SK-N-SH treated with all-trans-retinoic acid at 6 μM for 48 hours (cell line): ENCODE results near the gene HERC2.
"Not testable (repeated sequence)": the region's sequence is repeated elsewhere in the genome, so short reads cannot be mapped to it uniquely, and the experiment has no call there.

Experiments used
- ATAC-seq: fragments of 200-7000 bp; cut with Tn5 transposase; 3 replicates; pipeline ENCODE4 v1.9.1; 2020; ENCODE audit warnings: mild to moderate bottlenecking, moderate library complexity
- ARNTL ChIP-seq: fragments of 450-650 bp; formaldehyde crosslinking; IDR thresholded peaks from 2 replicates; pipeline ENCODE4 v1.5.0; 2020; ENCODE audit warnings: low read depth, mild to moderate bottlenecking, moderate library complexity, borderline replicate concordance
- BACH2 ChIP-seq: fragments of 250-450 bp; sonication (Bioruptor Pico); IDR thresholded peaks from 2 replicates; pipeline ENCODE4 v1.9.0; 2021; ENCODE audit warnings: mild to moderate bottlenecking, borderline replicate concordance
- CSDC2 ChIP-seq: fragments of 250-450 bp; sonication (Bioruptor Pico); IDR thresholded peaks from 2 replicates; pipeline ENCODE4 v1.5.0; 2020; ENCODE audit warnings: mild to moderate bottlenecking, moderate library complexity
- ESRRG ChIP-seq: fragments of 250-450 bp; sonication (Bioruptor Pico); IDR thresholded peaks from 2 replicates; pipeline ENCODE4 v1.6.1; 2021; ENCODE audit warnings: mild to moderate bottlenecking
- ISL1 ChIP-seq: fragments of 250-450 bp; sonication (Bioruptor Pico); IDR thresholded peaks from 2 replicates; pipeline ENCODE4 v2.1.2; 2022; ENCODE audit warnings: mild to moderate bottlenecking, moderate library complexity
- OSR1 ChIP-seq: fragments of 250-450 bp; sonication (Bioruptor Pico); IDR thresholded peaks from 2 replicates; pipeline ENCODE4 v1.8.0; 2022; ENCODE audit warnings: moderate library complexity, mild to moderate bottlenecking, inconsistent platforms
- PPARA ChIP-seq: fragments of 250-450 bp; sonication (Bioruptor Pico); IDR thresholded peaks from 2 replicates; pipeline ENCODE4 v1.5.0; 2020; ENCODE audit warnings: mild to moderate bottlenecking, borderline replicate concordance
- RARB ChIP-seq: fragments of 250-450 bp; sonication (Bioruptor Pico); IDR thresholded peaks from 2 replicates; pipeline ENCODE4 v1.8.0; 2021; ENCODE audit warnings: mild to moderate bottlenecking, moderate library complexity
- SNAI2 ChIP-seq: fragments of 250-450 bp; sonication (Bioruptor Pico); IDR thresholded peaks from 2 replicates; pipeline ENCODE4 v1.5.0; 2020; ENCODE audit warnings: mild to moderate bottlenecking, moderate library complexity
- TCF4 ChIP-seq: fragments of 250-450 bp; sonication (Bioruptor Pico); IDR thresholded peaks from 2 replicates; pipeline ENCODE4 v1.8.0; 2021; ENCODE audit warnings: mild to moderate bottlenecking, moderate library complexity, borderline replicate concordance
- TOX ChIP-seq: fragments of 250-450 bp; sonication (Bioruptor Pico); IDR thresholded peaks from 2 replicates; pipeline ENCODE4 v1.8.0; 2021; ENCODE audit warnings: mild to moderate bottlenecking, moderate library complexity, borderline replicate concordance
- ZC3H10 ChIP-seq: fragments of 250-450 bp; sonication (Bioruptor Pico); IDR thresholded peaks from 2 replicates; pipeline ENCODE4 v1.5.1; 2021; ENCODE audit warnings: mild to moderate bottlenecking, moderate library complexity
- ZFP3 ChIP-seq: fragments of 250-450 bp; sonication (Bioruptor Pico); IDR thresholded peaks from 2 replicates; pipeline ENCODE4 v1.5.0; 2020; ENCODE audit warnings: mild to moderate bottlenecking, moderate library complexity
- ZFP30 ChIP-seq: fragments of 450-650 bp; formaldehyde crosslinking; IDR thresholded peaks from 2 replicates; pipeline ENCODE4 v1.5.0; 2022; ENCODE audit warnings: mild to moderate bottlenecking, moderate library complexity
- ZNF565 ChIP-seq: fragments of 450-650 bp; formaldehyde crosslinking; conservative IDR thresholded peaks from 2 replicates; pipeline ENCODE4 v1.5.0; 2020; ENCODE audit warnings: low read depth, mild to moderate bottlenecking, moderate library complexity
- ZNF70 ChIP-seq: fragments of 450-650 bp; formaldehyde crosslinking; IDR thresholded peaks from 2 replicates; pipeline ENCODE4 v1.5.0; 2020; ENCODE audit warnings: mild to moderate bottlenecking, moderate library complexity
- ZNF8 ChIP-seq: fragments of 450-650 bp; formaldehyde crosslinking; IDR thresholded peaks from 2 replicates; pipeline ENCODE4 v1.5.0; 2020; ENCODE audit warnings: mild to moderate bottlenecking, moderate library complexity
- TF ChIP-seq, protein P1 (sequence below): fragments of 250-450 bp; sonication (Bioruptor Pico); IDR thresholded peaks from 2 replicates; pipeline ENCODE4 v1.8.0; 2020; ENCODE audit warnings: mild to moderate bottlenecking, moderate library complexity, borderline replicate concordance
- TF ChIP-seq, protein P2 (sequence below): fragments of 250-450 bp; sonication (Bioruptor Pico); IDR thresholded peaks from 2 replicates; pipeline ENCODE4 v1.8.0; 2021; ENCODE audit warnings: low read depth, mild to moderate bottlenecking, moderate library complexity, borderline replicate concordance
- TF ChIP-seq, protein P3 (sequence below): fragments of 250-450 bp; sonication (Bioruptor Pico); IDR thresholded peaks from 2 replicates; pipeline ENCODE4 v1.5.1; 2021; ENCODE audit warnings: mild to moderate bottlenecking, moderate library complexity

HERC2 gene

DNA sequence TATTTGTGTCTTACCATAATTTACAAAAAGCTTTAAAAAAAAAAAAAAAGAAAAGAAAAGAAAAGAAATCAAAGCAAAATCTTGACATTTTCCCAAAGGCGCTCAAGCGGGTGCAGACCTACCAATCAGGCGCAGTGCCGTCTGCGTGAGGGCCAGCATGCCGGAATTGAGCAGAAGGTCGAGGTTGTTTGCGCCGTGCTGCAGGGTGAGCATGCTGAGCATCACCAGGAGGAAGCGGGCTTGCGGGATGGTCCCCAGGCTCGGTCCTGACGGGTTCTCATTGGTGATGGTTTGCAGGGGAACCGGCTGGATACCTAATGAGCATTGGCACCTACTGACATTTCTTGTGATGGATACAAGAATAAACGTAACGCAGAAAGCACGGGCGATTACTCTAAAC, 93.9 kb downstream of the HERC2 start:
- ATAC-seq: no peak

DNA sequence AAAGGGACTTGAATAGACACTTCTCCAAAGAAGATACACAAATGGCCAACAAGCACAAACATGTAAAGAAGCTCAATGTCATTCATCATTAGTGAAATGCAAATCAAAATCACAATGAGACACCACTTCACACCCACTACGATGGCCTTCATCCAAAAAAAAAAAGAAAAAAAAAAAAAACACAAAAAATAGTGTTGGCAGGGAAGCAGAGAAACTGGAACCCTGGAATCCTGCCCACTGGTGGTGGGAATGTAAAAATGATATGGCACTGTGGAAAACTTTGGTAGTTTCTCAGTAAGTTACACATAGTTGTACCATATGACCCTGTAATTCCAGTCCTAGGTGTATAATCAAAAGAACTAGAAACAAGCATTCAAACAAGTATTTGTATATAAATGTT, 94.7 kb downstream of the HERC2 start:
- ATAC-seq: not testable (repeated sequence)

More for the DNA sequence above, 93.9 kb downstream of the HERC2 start:
- no peak for TF ChIP-seq ESRRG
- no peak for TF ChIP-seq ZNF8 (CRISPR knock-in tag)
- TF ChIP-seq, protein P1, sequence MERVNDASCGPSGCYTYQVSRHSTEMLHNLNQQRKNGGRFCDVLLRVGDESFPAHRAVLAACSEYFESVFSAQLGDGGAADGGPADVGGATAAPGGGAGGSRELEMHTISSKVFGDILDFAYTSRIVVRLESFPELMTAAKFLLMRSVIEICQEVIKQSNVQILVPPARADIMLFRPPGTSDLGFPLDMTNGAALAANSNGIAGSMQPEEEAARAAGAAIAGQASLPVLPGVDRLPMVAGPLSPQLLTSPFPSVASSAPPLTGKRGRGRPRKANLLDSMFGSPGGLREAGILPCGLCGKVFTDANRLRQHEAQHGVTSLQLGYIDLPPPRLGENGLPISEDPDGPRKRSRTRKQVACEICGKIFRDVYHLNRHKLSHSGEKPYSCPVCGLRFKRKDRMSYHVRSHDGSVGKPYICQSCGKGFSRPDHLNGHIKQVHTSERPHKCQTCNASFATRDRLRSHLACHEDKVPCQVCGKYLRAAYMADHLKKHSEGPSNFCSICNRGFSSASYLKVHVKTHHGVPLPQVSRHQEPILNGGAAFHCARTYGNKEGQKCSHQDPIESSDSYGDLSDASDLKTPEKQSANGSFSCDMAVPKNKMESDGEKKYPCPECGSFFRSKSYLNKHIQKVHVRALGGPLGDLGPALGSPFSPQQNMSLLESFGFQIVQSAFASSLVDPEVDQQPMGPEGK (CRISPR knock-in tag): no peak
- no peak for TF ChIP-seq TCF4 (CRISPR knock-in tag)
- no peak for TF ChIP-seq ZNF70 (CRISPR knock-in tag)
- TF ChIP-seq TOX (CRISPR knock-in tag): no peak
- TF ChIP-seq CSDC2: no peak
- no peak for TF ChIP-seq ZNF565
- TF ChIP-seq ZC3H10 (CRISPR knock-in tag): no peak
- TF ChIP-seq, protein P2, sequence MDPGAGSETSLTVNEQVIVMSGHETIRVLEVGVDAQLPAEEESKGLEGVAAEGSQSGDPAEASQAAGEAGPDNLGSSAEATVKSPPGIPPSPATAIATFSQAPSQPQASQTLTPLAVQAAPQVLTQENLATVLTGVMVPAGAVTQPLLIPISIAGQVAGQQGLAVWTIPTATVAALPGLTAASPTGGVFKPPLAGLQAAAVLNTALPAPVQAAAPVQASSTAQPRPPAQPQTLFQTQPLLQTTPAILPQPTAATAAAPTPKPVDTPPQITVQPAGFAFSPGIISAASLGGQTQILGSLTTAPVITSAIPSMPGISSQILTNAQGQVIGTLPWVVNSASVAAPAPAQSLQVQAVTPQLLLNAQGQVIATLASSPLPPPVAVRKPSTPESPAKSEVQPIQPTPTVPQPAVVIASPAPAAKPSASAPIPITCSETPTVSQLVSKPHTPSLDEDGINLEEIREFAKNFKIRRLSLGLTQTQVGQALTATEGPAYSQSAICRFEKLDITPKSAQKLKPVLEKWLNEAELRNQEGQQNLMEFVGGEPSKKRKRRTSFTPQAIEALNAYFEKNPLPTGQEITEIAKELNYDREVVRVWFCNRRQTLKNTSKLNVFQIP: no peak
- no peak for TF ChIP-seq BACH2 (CRISPR knock-in tag)
- no peak for TF ChIP-seq ZFP3 (CRISPR knock-in tag)
- no peak for TF ChIP-seq SNAI2 (CRISPR knock-in tag)
- TF ChIP-seq RARB (CRISPR knock-in tag): no peak
- no peak for TF ChIP-seq PPARA
- no peak for TF ChIP-seq ISL1 (CRISPR knock-in tag)

DNA sequence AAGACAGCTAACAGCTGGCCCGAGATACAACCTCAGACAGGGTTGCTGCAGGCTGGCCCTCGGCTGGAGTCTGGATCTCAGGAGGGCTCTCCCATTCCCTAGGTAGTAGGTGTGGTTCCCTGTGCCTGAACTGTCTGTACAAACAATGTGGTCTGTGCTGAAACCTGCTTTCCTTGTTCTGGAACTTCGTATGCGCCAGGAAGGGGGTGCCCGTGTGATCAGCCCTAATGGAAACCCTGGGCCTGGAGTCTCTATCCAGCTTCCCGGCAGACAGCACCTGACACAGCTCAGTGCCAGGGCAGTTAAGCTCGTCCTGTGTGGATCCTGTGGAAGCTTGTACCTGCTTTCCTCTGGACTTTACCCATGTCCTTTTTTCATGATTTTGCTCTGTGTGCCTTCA, 99.4 kb downstream of the HERC2 start:
- ATAC-seq: not testable (repeated sequence)

DNA sequence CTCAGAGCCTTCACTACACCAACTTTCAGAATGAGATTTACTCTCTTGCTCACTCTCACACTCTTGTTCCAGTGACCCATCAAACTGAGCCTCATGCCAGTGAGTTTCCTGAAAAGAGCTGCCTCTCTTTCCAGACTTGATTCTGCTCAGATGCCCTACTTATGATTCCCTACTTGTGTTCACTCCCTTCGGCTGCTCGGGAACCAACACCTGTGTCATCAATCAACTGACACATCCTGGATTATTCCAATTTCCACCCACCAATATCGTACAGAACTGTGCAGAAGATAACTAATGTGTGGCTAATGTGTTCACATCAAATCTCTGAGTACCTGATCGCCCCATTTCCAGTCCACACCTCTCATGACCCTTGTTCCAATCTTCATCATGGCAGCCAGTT, 100.3 kb downstream of the HERC2 start:
- not testable (repeated sequence) for ATAC-seq

DNA sequence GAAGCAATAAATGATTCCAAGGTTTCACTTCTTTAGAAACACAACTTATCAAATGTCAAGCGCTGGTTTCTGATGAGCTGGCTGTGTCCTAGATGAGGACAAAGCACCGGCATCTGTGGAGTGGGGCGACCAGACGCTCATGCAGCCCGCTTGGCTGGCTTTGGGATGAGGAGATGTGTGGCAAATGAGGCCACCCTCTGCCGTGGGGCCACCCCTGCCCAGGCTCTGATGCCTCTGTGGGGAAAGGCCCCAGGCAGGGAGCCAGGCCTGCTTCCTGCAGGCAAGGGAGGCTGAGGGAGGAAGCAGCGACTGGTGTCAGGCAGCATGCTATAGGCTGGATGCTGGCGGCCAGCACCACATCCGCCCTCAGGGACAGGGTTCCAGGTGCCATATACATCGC, 102.9 kb downstream of the HERC2 start:
- ATAC-seq: no peak
- TF ChIP-seq ARNTL (CRISPR knock-in tag): no peak
- no peak for TF ChIP-seq ZNF565
- no peak for TF ChIP-seq OSR1
- no peak for TF ChIP-seq BACH2 (CRISPR knock-in tag)
- TF ChIP-seq ZC3H10 (CRISPR knock-in tag): no peak
- TF ChIP-seq, protein P1 (CRISPR knock-in tag): no peak
- TF ChIP-seq ZFP3 (CRISPR knock-in tag): no peak
- no peak for TF ChIP-seq RARB (CRISPR knock-in tag)
- TF ChIP-seq TCF4 (CRISPR knock-in tag): no peak
- no peak for TF ChIP-seq ZFP30 (CRISPR knock-in tag)
- TF ChIP-seq ESRRG: no peak
- TF ChIP-seq CSDC2: no peak
- TF ChIP-seq, protein P3, sequence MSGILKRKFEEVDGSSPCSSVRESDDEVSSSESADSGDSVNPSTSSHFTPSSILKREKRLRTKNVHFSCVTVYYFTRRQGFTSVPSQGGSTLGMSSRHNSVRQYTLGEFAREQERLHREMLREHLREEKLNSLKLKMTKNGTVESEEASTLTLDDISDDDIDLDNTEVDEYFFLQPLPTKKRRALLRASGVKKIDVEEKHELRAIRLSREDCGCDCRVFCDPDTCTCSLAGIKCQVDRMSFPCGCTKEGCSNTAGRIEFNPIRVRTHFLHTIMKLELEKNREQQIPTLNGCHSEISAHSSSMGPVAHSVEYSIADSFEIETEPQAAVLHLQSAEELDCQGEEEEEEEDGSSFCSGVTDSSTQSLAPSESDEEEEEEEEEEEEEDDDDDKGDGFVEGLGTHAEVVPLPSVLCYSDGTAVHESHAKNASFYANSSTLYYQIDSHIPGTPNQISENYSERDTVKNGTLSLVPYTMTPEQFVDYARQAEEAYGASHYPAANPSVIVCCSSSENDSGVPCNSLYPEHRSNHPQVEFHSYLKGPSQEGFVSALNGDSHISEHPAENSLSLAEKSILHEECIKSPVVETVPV (CRISPR knock-in tag): no peak
- TF ChIP-seq, protein P2: no peak
- TF ChIP-seq PPARA: no peak

DNA sequence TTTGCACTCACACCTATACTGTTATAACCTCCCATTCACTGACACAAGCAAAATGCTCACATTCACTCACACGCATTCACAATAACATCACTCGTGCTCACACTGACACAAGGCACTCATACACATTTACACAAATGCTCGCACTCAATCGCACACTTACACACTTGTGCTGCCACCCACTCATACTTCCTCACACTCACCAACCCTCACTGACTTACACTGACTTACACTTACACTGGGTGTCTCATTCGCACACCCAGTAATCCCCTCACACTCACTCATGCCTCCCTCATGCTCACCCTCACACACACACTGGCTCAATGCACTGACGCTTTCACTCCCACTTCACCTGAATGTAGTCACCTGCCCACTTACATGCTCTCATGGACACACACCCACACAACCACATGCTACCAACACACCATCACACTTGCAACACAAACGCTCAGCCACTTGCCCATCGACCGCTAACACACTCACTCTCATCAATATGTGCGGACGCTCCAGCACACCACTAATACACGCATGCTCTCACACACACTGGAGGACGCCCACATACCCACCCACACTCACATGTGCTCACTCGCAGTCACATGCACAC, 104.9 kb downstream of the HERC2 start:
- ATAC-seq: not testable (repeated sequence)

DNA sequence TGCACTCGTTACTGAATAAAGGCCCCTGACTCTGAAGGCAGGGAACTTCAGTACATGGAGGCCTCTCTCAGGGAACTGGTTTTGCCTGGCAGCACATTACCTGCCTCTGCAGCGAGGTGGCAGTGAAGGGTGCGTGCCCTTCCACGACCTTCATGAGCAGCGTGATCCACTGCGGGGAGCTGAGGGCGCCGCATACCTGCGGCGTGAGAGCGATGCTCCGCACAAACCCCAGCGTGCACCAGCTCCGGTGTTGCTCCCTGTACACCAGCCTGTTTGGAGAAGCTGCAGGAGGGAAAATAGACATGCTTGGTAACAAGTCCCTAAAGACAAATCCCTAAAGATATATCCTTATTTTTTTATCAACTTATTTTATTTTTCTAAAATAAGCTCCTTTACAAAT, 106.5 kb downstream of the HERC2 start:
- ATAC-seq: not testable (repeated sequence)

DNA sequence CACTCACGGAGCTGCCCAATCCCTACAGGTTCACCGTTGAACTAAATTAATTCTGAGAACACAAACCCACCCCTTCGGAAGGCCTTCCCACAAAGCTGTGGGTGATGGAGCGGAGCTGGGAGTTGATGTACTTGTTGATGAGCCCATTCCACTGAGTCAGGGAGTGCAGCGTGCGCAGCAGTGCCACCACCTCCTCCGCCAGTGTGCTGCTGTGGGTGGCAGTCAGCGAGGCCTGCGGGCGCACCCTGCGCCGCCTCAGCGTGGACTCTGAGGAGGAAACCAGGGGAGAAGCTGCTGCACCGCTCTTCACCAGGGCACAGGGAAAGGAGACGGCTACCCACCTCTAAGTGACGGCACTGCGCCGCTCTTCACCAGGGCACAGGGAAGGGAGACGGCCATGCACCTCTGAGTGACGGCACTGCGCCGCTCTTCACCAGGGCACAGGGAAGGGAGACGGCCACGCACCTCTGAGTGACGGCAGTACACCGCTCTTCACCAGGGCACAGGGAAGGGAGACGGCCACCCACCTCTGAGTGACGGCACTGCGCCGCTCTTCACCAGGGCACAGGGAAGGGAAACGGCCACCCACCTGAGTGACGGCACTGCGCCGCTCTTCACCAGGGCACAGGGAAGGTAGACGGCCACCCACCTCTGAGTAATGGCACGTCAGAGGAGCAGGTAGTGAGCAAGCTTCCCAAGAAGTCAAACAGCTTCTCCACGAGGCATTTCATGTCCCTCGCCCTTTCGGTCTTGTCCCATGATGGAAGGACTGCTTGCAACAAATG, 107.8 kb downstream of the HERC2 start:
- not testable (repeated sequence) for ATAC-seq

DNA sequence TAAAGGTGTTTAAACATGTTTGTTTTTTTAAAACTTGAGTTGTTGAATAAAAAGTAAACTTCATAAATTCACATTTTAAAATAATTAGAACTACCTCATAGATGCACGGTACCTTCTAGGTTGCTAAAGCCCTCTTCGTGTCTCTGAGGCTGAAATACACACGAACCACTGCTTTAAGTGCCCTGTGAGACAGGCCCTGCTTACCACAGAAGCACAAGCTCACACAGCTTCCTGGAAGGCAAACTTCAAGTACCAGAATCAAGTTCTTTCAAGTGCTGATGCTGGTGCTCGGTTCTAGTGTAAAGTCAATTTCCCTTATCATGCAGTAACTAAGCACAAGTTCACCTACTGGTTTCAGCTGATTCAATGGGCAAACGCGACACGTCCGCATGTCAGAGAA, 108.6 kb downstream of the HERC2 start:
- not testable (repeated sequence) for ATAC-seq
